Measurements from ENCODE around the gene PLCB1.

Gene PLCB1

GRCh38 chr20:8298426-8299043 is 166.5 kb downstream of the PLCB1 start:
- no peak overlapping the region for H3K27ac ChIP-seq (ENCODE audit: low read length)
- no peaks in the 10 kb centered on the region for H3K36me3 ChIP-seq (ENCODE audit: insufficient read depth, low read depth, low read length)
- no peaks in the 10 kb centered on the region for H3K4me1 ChIP-seq (ENCODE audit: insufficient read depth, low read length)
- H3K4me3 ChIP-seq (ENCODE audit: low read length): no peak overlapping the region
- H3K9me3 ChIP-seq (ENCODE audit: insufficient read depth, low read depth, low read length): no peaks in the 10 kb centered on the region
- H3K27me3 ChIP-seq (ENCODE audit: insufficient read depth, low read length): no peaks in the 10 kb centered on the region
- H3K9ac ChIP-seq (ENCODE audit: low read depth, low read length): no peak overlapping the region

- no peak overlapping the region for H3K27ac ChIP-seq (ENCODE audit: low read length)
- H3K9me3 ChIP-seq (ENCODE audit: insufficient read depth, low read depth, low read length): no peaks in the 10 kb centered on the region
- no peak overlapping the region for H3K9ac ChIP-seq (ENCODE audit: low read depth, low read length)
- H3K4me3 ChIP-seq (ENCODE audit: low read length): no peak overlapping the region
- no peaks in the 10 kb centered on the region for H3K27me3 ChIP-seq (ENCODE audit: insufficient read depth, low read length)
- H3K36me3 ChIP-seq (ENCODE audit: insufficient read depth, low read depth, low read length): no peaks in the 10 kb centered on the region
- H3K4me1 ChIP-seq (ENCODE audit: insufficient read depth, low read length): no peaks in the 10 kb centered on the region
Measured at GRCh38 chr20:8299921-8300320, 167.9 kb downstream of the PLCB1 start.

GRCh38 chr20:8301655-8302054 is 169.6 kb downstream of the PLCB1 start:
- no peak overlapping the region for H3K9ac ChIP-seq (ENCODE audit: low read depth, low read length)
- no peaks in the 10 kb centered on the region for H3K4me1 ChIP-seq (ENCODE audit: insufficient read depth, low read length)
- no peaks in the 10 kb centered on the region for H3K9me3 ChIP-seq (ENCODE audit: insufficient read depth, low read depth, low read length)
- H3K27ac ChIP-seq (ENCODE audit: low read length): no peak overlapping the region
- H3K4me3 ChIP-seq (ENCODE audit: low read length): no peak overlapping the region
- no peaks in the 10 kb centered on the region for H3K36me3 ChIP-seq (ENCODE audit: insufficient read depth, low read depth, low read length)
- no peaks in the 10 kb centered on the region for H3K27me3 ChIP-seq (ENCODE audit: insufficient read depth, low read length)

- Histone ChIP-seq H3K4me1 (ENCODE audit: insufficient read depth, low read length) (no peaks in the 10 kb centered on the region), H3K36me3 (ENCODE audit: insufficient read depth, low read depth, low read length) (no peaks in the 10 kb centered on the region), H3K4me3 (ENCODE audit: low read length) (no peak overlapping the region), H3K9me3 (ENCODE audit: insufficient read depth, low read depth, low read length) (no peaks in the 10 kb centered on the region), H3K27me3 (ENCODE audit: insufficient read depth, low read length) (no peaks in the 10 kb centered on the region), H3K9ac (ENCODE audit: low read depth, low read length) (no peak overlapping the region), H3K27ac (ENCODE audit: low read length) (no peak overlapping the region)
Measured at GRCh38 chr20:8303651-8304050, 171.6 kb downstream of the PLCB1 start.

- no peaks in the 10 kb centered on the region for H3K36me3 ChIP-seq (ENCODE audit: insufficient read depth, low read depth, low read length)
- H3K27ac ChIP-seq (ENCODE audit: low read length): no peak overlapping the region
- no peak overlapping the region for H3K9ac ChIP-seq (ENCODE audit: low read depth, low read length)
- no peak overlapping the region for H3K4me3 ChIP-seq (ENCODE audit: low read length)
- peaks cover 2% of the 10 kb centered on the region; the same call in 1 of the 2 replicates for H3K4me1 ChIP-seq (ENCODE audit: insufficient read depth, low read length)
- H3K27me3 ChIP-seq (ENCODE audit: insufficient read depth, low read length): no peaks in the 10 kb centered on the region
- H3K9me3 ChIP-seq (ENCODE audit: insufficient read depth, low read depth, low read length): no peaks in the 10 kb centered on the region
Measured at GRCh38 chr20:8304124-8304816, 172.2 kb downstream of the PLCB1 start.

- Histone ChIP-seq H3K27me3 (ENCODE audit: insufficient read depth, low read length) (no peaks in the 10 kb centered on the region), H3K36me3 (ENCODE audit: insufficient read depth, low read depth, low read length) (no peaks in the 10 kb centered on the region), H3K4me3 (ENCODE audit: low read length) (no peak overlapping the region), H3K27ac (ENCODE audit: low read length) (no peak overlapping the region), H3K9ac (ENCODE audit: low read depth, low read length) (no peak overlapping the region), H3K4me1 (ENCODE audit: insufficient read depth, low read length) (peaks cover 13% of the 10 kb centered on the region; the same call in 1 of the 2 replicates), H3K9me3 (ENCODE audit: insufficient read depth, low read depth, low read length) (no peaks in the 10 kb centered on the region)
Measured at GRCh38 chr20:8305449-8305978, 173.4 kb downstream of the PLCB1 start.

GRCh38 chr20:8306937-8307336 is 174.9 kb downstream of the PLCB1 start:
- Histone ChIP-seq H3K36me3 (ENCODE audit: insufficient read depth, low read depth, low read length) (no peaks in the 10 kb centered on the region), H3K27ac (ENCODE audit: low read length) (no peak overlapping the region), H3K4me1 (ENCODE audit: insufficient read depth, low read length) (peaks cover 13% of the 10 kb centered on the region; the same call in 1 of the 2 replicates), H3K27me3 (ENCODE audit: insufficient read depth, low read length) (no peaks in the 10 kb centered on the region), H3K4me3 (ENCODE audit: low read length) (no peak overlapping the region), H3K9ac (ENCODE audit: low read depth, low read length) (no peak overlapping the region), H3K9me3 (ENCODE audit: insufficient read depth, low read depth, low read length) (no peaks in the 10 kb centered on the region)

GRCh38 chr20:8309634-8310033 is 177.6 kb downstream of the PLCB1 start:
- Histone ChIP-seq H3K9ac (ENCODE audit: low read depth, low read length) (no peak overlapping the region), H3K4me3 (ENCODE audit: low read length) (0 out of 2 replicates have a peak overlapping the region, but pooled peaks have one; percentile 6), H3K4me1 (ENCODE audit: insufficient read depth, low read length) (peaks cover 13% of the 10 kb centered on the region; the same call in 1 of the 2 replicates), H3K27me3 (ENCODE audit: insufficient read depth, low read length) (no peaks in the 10 kb centered on the region), H3K36me3 (ENCODE audit: insufficient read depth, low read depth, low read length) (no peaks in the 10 kb centered on the region), H3K27ac (ENCODE audit: low read length) (no peak overlapping the region), H3K9me3 (ENCODE audit: insufficient read depth, low read depth, low read length) (no peaks in the 10 kb centered on the region)

GRCh38 chr20:8310618-8311017 is 178.6 kb downstream of the PLCB1 start:
- H3K27me3 ChIP-seq (ENCODE audit: insufficient read depth, low read length): no peaks in the 10 kb centered on the region
- H3K27ac ChIP-seq (ENCODE audit: low read length): no peak overlapping the region
- no peak overlapping the region for H3K9ac ChIP-seq (ENCODE audit: low read depth, low read length)
- no peaks in the 10 kb centered on the region for H3K36me3 ChIP-seq (ENCODE audit: insufficient read depth, low read depth, low read length)
- peaks cover 13% of the 10 kb centered on the region; the same call in 1 of the 2 replicates for H3K4me1 ChIP-seq (ENCODE audit: insufficient read depth, low read length)
- H3K9me3 ChIP-seq (ENCODE audit: insufficient read depth, low read depth, low read length): no peaks in the 10 kb centered on the region
- no peak overlapping the region for H3K4me3 ChIP-seq (ENCODE audit: low read length)

- no peak overlapping the region for H3K9ac ChIP-seq (ENCODE audit: low read depth, low read length)
- no peak overlapping the region for H3K27ac ChIP-seq (ENCODE audit: low read length)
- H3K4me1 ChIP-seq (ENCODE audit: insufficient read depth, low read length): peaks cover 13% of the 10 kb centered on the region; the same call in 1 of the 2 replicates
- H3K27me3 ChIP-seq (ENCODE audit: insufficient read depth, low read length): no peaks in the 10 kb centered on the region
- no peaks in the 10 kb centered on the region for H3K36me3 ChIP-seq (ENCODE audit: insufficient read depth, low read depth, low read length)
- H3K9me3 ChIP-seq (ENCODE audit: insufficient read depth, low read depth, low read length): no peaks in the 10 kb centered on the region
- H3K4me3 ChIP-seq (ENCODE audit: low read length): no peak overlapping the region
Measured at GRCh38 chr20:8313073-8313472, 181.0 kb downstream of the PLCB1 start.

GRCh38 chr20:8315639-8316573 is 183.8 kb downstream of the PLCB1 start:
- no peaks in the 10 kb centered on the region for H3K36me3 ChIP-seq (ENCODE audit: insufficient read depth, low read depth, low read length)
- H3K9me3 ChIP-seq (ENCODE audit: insufficient read depth, low read depth, low read length): no peaks in the 10 kb centered on the region
- H3K4me1 ChIP-seq (ENCODE audit: insufficient read depth, low read length): no peaks in the 10 kb centered on the region
- no peak overlapping the region for H3K27ac ChIP-seq (ENCODE audit: low read length)
- no peak overlapping the region for H3K4me3 ChIP-seq (ENCODE audit: low read length)
- no peaks in the 10 kb centered on the region for H3K27me3 ChIP-seq (ENCODE audit: insufficient read depth, low read length)
- H3K9ac ChIP-seq (ENCODE audit: low read depth, low read length): no peak overlapping the region

All from iPS-20b (cell line).